ENCODE measurements around the gene CISD1.

DNA sequence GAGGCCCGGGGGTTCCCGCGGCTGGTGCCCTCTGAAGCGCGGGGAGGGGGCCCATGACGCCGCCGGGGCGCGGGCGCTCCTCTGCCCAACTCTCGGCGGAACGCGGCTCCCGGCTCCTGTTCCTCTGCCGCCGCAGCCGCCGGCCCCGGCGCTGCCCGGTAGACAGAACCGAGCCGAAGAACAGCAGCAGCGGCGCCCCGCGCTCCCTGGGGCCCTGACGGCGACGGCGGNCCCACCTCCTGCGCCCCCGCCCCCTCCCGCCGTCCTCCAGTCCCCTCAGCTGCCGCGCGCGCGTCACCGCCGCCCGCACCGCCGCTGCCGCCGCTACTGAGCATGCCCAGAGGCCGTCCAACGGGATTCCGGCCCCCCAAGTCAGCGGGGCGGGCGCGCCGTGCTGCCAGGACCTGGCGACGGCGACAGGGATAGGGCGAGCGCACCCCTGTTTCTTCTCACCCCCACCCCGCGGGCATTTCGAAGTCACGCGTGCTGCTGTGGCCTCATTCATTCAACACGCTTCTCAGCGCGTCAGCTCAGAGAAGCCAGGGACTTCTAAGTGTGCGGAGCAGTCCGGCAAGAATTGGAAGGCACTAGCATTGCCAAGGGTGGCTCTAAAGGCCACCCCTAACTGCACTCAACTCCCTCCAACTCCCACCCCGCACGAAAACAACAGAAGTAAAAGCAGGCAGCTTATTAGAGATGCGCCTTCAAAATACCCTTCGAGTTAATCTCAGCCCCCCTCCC lies 1.1 kb upstream of the CISD1 start, which contains the start of gene IPMK:
- TF ChIP-seq FOXA1 (IDR thresholded peaks at IDR 0.05) (no peak), ARNT (IDR thresholded peaks at IDR 0.05) (no peak), L3MBTL2 (conservative IDR thresholded peaks at IDR 0.05) (peak; percentile 94), HDGF (IDR thresholded peaks at IDR 0.05; ENCODE audit: borderline replicate concordance) (no peak)

Data from HEK293T (cell line).